NAMALWA (cell line): ENCODE results near the gene LYSMD1.
A peak's percentile ranks its signal among the peaks of the same experiment; 100 is the strongest.
"Not testable (repeated sequence)": the region's sequence is repeated elsewhere in the genome, so short reads cannot be mapped to it uniquely, and the experiment has no call there.

Experiments
- DNase-seq: peaks from one replicate; pipeline ENCODE4 v3.0.0-alpha.2; 2015; ENCODE audit warnings: low spot score

The LYSMD1 gene, protein sequence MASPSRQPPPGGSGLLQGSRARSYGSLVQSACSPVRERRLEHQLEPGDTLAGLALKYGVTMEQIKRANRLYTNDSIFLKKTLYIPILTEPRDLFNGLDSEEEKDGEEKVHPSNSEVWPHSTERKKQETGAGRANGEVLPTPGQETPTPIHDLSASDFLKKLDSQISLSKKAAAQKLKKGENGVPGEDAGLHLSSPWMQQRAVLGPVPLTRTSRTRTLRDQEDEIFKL

DNA sequence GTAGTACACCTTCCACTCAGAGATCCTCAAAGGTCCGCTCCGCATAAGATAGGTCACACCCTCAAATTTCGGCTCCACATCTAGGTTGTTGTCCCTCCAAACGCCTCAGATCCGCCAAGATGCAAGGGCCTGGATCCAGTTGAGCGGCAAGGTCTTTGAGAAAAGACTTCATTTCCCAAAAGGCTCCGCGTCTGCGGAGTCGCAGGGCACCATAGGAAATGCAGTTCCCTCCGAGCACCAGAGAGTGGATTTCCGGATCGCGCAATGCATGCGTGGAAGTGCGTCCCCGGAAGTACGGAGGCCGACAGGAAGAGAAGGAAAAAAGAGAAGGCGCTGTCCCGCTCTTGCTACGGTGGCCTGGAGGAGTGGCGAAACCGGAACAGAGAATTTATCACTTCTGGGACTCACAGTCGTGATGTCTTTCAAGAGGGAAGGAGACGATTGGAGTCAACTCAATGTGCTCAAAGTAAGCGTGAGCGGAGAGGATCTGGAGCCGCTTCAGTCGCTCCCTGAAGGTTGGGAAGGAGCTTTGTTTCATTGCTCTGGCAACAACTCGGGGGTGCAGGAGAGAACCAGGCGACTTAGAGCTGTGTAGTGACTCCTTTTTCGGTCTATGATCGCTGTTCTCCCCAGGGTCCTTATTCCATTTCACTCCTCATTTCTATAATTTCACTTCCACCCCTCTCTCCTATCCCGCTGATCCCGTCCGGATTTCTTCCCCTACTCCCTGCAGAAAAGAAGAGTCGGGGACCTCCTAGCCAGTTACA is at the start of gene LYSMD1, which contains the start of gene SCNM1:
TSS of gene LYSMD1 (minus strand) at position 165 of the 767 bp plus-strand sequence. CDS start 644 bp downstream, outside the sequence.
TSS of gene SCNM1 (plus strand) at position 407 of the 767 bp plus-strand sequence. CDS start at position 416, 9 bp downstream.
- peak; percentile 100 for DNase-seq

DNA sequence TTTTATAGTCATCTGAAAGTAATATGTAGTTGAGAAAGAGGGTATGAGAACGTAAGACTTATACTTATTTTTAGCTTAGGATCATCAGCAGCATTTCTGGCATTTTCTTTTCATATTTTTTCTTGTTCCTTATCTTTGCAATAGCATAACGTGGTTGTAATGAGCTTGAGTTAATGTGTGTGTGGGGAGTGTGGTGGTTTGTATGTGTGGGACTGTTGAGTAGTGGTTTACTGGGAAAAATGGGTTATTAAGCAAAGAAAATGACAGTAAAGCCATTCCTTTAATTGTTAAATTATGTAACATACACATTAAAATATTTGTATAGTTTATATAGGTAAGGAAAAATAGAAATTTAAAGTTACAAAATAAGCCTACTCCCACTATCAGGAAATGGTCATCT is 47.9 kb upstream of the LYSMD1 start:
- no peak for DNase-seq

DNA sequence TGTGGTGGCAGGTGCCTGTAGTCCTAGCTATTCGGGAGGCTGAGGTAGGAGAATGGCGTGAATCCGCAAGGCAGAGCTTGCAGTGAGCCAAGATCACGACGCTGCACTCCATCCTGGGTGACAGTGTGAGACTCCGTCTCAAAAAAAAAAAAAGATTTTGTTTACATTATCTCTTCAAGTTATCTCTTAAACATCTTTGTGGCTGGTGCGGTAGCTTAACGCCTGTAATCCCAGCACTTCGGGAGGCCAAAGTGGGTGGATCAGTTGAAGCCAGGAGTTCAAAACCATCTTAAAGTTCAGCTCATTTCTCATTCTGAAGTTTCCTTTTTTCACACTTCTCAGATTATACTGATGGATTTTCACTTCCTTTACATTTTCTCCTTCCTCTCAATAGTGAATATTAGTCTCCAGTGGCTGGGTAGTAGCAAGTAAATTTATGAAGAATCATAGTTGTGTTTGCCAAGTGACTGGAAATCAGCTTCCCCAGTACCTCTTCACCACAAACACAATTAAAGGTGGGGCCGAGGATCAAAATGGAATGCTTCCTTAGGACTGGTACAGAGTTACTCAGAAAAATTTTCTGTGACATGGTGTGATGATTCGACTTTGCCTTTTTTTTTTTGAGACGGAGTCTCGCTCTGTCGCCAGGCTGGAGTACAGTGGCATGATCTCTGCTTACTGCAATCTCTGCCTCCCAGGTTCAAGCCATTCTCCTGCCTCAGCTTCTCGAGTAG is 46.4 kb upstream of the LYSMD1 start:
- DNase-seq = no peak

DNA sequence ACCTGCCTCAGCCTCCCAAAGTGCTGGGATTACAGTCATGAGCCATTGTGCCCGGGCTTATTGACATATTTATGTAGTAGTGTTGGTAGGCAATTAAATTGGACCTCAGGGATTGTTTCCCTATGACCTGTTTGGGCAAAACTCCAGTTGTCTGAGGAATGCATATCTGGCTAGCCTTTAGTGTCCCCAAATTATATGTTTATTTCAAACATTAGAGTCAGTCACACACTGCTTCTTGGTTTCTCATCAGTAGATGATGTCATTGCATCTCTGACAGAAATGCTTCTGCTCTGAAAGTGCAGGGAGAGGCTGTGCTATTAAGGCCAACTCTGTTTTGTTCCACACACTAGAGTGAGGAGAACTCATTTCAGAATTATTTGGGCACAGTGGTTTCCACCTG is 45.1 kb upstream of the LYSMD1 start:
- DNase-seq = no peak

DNA sequence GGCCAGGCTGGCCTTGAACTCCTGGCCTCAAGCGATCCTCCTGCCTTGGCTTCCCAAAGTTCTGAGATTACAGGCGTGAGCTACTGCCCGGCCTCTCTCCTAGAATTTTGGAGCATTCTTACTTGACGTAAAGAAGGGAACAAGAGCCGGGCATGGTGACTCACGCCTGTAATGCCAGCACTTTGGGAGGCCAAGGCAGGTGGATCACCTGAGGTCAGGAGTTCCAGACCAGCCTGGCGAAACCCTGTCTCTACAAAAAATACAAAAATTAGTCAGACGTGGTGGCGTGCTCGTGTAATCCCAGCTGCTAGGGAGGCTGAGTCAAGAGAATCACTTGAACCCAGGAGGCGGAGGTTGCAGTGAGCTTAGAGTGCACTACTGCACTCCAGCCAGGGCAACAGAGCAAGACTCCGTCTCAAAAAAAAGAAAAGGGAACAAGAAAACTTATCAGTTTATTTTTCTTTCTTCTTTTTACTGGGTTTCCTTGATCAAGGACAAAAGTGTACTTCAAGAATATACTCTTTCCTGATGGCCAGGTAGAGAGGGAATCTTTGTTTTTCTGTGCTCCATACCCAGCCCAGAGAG is 39.8 kb upstream of the LYSMD1 start:
- DNase-seq = not testable (repeated sequence)

DNA sequence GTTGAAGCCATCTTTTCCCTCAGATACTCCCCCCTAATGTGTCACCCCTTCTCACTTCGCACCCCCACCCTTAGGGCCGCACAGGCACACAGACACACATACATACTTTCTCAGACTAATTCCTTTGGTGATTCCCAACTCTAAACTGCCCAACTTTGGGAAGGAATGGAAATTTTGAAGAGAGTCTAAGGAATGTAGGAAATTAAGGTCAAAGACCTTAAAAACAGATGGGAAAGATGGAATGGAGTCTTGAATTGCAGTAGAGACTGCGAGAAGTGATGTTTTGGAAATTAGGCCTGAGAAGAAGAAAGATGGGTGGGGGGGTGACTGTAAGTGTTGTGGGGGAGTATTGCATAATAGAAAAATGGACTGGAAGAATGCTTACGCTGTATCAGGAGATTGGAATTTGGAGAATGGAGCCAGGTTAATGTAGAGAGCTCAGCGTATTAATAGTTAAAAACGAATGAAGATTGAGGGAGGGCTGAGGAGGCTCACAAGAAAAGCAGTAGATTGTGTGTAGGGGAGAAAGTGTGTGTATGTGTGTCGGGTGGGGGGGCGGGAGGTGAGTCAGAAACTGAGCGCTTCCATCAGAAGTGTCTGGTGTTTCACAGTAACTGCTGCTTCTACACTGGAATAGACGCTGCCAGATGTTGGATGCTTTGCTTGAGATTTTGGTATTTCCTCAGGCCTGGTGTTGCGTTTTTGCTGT is 34.3 kb upstream of the LYSMD1 start:
- DNase-seq = peak; percentile 30

DNA sequence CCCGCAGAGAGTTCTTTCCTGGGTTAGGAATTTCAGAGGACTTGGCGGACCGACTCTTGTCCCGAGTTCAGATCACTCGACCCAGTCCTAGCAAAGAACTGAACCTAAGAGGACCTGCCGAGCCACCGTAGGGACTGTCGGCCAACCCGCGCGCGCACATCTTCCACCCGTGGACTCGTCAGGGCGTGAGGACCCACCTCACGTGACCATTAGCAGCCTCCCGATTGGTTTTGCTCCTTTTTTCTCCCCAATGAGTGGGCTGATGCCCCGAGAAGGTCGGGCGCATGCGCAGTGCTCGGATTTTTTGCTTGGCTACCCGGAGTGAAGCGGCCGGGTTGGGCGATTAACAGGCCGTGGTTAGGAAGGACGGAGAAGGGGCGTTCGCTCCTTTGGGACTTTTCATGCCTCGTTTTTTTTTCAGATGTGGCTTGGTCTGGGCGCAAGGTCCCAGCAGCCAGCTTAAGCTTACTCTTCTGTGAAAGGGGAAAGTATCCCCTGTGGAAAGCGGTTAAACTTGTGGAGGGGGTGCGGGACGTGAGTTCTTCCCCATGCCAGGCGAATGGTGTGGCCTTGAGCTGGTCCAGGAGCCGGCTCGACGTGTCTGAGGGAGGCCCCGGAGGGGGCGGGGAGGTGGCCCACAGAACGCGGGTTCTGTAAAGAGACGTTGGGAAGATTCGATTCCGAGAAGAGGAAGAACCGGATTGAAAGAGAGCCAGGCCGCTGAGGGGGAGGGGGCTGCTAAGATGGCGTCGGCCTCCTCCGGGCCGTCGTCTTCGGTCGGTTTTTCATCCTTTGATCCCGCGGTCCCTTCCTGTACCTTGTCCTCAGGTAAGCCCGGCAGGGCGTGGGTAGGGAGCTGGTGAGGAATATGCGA is 32.8 kb upstream of the LYSMD1 start, which contains the start of gene PIP5K1A:
TSS of gene PIP5K1A (plus strand) at position 299 of the 874 bp plus-strand sequence. CDS start at position 744, 445 bp downstream.
- peak; percentile 99 for DNase-seq

DNA sequence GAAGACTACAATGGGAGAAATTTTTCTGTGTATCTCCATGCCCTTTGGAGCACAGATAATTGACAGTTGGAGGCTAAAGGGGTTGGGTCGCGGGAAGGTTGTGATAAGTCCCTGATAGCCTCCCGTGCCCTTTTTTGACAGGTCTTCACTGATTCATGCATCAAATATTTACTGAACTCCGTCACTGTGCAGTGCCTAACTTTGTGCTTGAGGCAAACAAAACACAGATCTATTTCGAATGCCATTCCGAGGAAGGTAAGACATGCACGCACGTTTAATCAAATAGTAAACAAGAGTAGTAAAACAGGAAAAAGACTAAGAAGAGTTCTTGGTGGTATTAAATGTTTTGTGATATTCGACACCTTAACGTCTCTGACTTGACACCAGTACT is 32.2 kb upstream of the LYSMD1 start:
- DNase-seq = no peak

DNA sequence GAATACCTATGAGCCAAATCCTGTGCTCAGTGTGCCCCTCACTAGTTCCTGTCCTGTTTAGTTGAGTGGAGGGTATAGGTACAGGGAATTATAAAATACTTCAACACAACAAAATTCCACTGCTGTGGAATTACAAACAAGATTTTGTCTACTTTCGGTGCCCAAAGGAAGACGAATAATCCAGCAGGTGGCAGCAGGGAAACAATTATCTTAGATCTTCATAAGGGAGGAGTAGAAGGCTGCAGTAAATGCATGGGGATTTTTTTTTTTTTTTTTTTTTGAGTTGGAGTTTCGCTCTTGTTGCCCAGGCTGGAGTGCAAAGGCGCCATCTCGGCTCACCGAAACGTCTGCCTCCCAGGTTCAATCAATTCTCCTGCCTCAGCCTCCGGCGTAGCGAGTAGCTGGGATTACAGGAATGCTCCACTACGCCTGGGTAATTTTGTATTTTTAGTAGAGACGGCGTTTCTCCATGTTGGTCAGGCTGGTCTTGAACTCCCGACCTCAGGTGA is 30.6 kb upstream of the LYSMD1 start:
- peak; percentile 90 for DNase-seq

DNA sequence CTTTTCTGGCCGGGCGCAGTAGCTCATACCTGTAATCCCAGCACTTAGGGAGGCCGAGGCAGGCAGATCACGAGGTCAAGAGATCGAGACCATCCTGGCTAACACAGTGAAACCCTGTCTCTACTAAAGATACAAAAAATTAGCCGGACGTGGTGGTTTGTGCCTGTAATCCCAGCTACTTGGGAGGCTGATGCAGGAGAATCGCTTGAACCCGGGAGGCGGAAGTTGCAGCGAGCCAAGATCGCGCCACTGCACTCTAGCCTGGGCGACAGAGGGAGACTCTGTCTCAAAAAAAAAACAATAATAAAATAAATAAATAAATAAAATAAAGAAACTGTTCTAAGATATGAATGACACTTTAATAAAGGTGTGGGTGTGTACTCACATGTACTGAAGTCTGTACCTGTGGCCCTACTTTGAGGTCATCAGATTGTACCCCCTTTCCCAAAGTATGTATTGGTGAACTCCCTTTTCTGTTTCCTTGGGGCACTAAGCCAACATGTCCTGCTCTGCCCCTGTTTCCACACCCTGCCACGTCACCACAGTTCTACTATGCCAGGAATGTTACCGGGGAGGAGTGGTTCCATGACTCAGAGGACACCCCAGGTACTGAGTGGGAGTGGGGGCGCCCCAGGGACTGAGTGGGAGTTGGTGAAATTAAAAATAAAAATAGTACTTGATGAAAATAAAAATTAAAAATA is 29.3 kb upstream of the LYSMD1 start:
- DNase-seq = not testable (repeated sequence)

DNA sequence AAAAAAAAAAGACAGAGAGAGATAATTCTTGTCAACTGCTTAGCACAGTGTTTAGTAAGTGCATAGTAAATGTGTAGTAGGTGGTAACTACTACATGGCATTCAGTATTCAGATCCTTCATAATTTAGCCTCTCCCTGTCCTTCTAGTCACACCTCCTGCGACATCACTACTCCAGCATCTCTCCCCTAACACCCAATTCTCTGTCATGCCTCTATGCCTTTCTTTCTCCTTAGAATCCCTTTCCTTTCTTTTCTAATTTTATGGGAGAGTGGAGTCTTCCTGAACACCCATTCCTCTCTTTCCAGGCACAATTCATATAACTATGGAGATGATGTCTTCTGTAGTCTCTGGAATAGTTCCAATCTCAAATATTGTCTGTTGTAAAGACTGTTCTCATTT is 28.2 kb upstream of the LYSMD1 start:
- no peak for DNase-seq

DNA sequence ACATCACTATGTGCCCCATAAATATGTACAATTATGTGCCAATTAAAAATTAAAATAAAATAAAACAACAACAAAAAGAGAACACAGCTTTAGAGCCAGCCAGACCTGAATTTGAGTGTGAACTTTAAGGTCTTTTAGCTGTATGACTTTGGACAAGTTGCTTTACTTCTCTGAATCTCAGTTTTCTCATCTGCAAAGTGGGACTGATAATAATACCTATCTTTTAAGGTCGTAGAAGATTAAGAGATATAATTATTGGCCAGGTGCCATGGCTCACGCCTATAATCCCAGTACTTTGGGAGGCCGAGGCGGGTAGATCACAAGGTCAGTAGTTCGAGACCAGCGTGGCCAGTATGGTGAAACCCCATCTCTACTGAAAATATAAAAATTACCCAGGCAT is 27.6 kb upstream of the LYSMD1 start:
- no peak for DNase-seq

DNA sequence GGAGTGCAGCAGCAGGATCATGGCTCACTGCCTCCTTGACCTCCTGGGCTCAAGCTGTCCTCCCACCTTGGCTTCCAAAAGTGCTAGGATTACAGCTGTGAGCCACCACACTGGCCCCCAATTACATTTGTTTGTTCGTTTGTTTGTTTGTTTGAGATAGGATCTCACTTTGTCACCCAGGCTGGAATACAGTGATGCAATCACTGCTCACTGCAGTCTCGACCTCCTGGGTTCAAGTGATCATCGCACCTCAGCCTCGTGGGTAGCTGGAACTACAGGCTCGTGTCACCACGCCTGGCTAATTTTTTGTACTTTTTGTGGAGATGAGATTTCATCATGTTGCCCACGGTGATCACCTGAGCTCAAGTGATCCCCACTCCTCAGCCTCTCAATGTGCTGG is 26.3 kb upstream of the LYSMD1 start:
- no peak for DNase-seq

DNA sequence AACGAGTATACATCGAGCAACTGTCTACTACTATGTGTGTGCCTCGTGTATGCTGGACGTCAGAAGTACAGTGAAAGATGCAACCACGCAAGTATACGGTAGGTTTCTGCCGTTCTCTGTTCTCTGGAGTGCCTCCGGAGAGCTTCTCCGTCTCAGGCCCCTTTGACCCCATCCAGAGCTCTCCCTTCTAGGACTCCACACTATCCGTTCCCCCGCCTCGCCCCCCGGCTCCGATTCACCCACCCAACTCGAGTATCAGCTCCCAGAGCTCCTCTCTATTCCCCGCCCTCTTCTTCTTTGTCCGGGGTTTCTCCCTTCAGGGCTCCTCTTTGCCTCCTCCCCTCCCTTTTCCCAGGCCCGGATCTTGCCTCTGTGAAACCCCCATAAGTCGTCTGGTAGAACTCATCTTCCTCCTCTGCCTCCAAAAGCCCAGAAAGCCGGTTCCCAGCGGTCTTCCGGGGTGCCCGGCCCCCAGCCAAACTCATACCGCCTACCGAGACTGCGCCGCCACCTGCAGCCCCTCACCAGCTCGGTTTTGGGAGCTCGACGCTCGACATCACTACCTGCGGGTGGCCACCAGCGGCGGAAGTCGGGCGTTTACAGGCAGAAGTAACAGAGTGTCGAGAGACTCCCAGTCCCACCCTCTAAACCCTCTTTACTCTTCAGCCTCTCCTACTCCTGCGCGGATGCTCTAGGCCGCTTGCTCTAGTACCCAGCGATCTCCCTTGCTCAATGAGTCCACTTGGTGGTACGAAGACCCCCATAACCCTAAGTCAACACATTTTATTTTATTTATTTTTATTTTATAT is 24.1 kb upstream of the LYSMD1 start, which contains the start of gene VPS72:
TSS of gene VPS72 (minus strand) at position 561 of the 809 bp plus-strand sequence. CDS start at position 485, 76 bp downstream.
- DNase-seq = peak; percentile 98

DNA sequence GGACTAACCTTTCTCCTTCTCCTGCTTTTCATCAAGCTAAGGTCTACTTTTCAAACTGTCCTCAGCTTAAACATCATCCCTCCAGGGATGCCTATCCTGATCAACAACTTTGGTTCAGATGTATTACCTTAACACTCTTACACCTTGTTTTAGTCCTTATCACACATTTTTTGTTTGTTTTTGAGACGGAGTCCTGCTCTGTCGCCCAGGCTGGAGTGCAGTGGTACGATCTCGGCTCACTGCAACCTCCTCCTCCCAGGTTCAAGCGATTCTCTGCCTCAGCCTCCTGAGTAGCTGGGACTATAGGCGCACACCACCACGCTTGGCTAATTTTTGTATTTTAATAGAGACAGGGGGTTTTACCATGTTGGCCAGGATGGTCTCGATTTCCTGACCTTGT is 23.0 kb upstream of the LYSMD1 start:
- not testable (repeated sequence) for DNase-seq

DNA sequence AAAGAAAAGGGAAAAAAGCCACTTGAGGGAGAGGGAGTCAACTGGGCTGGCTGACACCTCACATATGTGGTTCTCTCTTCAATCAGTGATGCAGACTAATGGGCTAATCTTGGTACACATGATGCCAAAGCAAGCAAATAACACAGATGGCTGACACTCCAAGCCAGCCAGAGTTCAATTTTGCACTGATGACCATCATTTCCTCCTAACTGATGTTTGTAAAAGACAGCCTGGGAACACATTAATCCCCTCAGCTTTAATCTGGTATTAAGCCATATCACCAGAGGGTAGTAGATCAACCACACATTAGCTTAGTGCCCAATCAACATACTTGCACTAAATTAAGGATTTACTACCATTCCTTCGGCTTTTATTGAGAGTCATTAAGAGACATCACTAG is 21.5 kb upstream of the LYSMD1 start:
- no peak for DNase-seq

DNA sequence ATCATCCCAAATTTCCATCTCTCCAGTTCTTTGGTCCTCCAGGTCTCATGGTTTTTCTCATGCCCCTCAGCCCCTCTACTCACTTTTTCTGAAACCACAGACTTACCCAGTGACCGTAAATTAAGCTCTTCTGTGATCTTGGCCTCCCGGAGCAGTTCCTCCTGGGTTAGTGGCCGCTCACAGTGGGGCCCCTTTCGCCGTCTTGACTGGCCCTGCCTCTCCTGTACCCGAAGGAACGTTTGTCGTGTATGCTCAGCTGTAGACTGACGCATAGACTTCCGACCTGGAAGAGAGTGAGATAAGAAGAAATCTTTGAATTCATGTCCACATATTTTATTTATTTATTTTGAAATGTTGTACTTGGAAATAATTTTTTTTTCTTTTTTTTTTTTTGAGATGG is 18.5 kb upstream of the LYSMD1 start:
- DNase-seq = no peak

DNA sequence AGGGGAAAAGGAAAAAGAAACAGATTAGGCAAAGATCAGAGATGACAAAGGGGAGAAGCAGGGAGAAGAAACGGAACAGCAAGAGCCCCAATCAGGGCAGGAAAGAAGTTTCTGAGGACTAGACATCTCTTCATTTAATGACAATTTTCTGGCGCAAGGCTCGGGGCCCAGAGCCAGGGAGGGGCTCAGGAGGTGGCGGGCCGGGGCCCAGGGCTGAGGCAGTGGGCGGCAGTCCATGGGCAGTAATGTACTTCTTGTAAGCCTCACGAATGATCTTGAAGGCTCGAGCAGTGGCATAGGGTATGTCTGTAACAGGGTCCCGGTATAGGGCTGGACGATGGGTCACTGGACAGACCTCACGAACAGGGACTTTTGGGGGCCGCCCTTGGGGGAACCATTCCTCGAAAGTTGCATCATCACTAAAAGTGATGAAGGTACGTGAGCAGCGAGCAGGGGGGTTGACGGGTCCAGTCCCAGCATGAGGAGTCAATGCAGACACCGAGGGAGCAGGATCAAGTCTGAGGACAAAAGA is 10.9 kb upstream of the LYSMD1 start:
- no peak for DNase-seq
